Measurements from ENCODE around the gene SPDEF. TPM values are rescaled to one million over a fixed set of nuclear protein-coding genes. Genes with fewer than 3 reads are reported as not detected.

Gene SPDEF
- total RNA-seq, 1 experiment from 2014 or later, result not detected

DNA sequence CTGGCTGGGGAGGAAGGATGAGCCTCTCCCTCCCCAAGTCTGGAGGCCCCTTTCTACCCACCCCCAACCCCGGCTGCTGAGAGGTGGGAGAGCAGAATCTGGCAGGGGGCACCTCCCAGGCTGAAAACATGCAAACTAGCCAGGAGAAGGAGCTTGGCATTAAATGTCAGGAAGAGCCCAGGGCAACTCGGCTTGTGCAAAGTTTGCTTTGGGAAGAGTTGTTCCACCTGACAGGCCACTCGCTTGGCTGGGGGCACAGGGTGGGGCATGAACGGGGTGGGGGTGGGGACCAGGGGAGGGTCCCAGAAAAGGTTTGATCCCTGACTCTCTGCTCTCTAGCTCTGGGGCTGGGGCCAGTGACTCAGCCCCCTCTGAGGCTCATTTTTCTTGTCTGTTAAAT lies 3.0 kb downstream of the SPDEF start:
- H3K27ac Mint-ChIP-seq (ENCODE audit: low read depth, unreplicated experiment), result peak overlapping the region; percentile 68
- no peak overlapping the region for H3K4me3 Mint-ChIP-seq (ENCODE audit: unreplicated experiment)
- BruUV-seq (replicated peaks), result no TSS peak
- intact Hi-C loops (cut with micrococcal nuclease), result no loop called here
- peaks cover 6% of the 10 kb centered on the region for H3K4me1 Mint-ChIP-seq (ENCODE audit: insufficient read depth, unreplicated experiment)
- no peaks in the 10 kb centered on the region for H3K36me3 Mint-ChIP-seq (ENCODE audit: insufficient read depth, unreplicated experiment)
- DNase-seq (ENCODE audit: unreplicated experiment), result no peak
- TF ChIP-seq, protein P1, sequence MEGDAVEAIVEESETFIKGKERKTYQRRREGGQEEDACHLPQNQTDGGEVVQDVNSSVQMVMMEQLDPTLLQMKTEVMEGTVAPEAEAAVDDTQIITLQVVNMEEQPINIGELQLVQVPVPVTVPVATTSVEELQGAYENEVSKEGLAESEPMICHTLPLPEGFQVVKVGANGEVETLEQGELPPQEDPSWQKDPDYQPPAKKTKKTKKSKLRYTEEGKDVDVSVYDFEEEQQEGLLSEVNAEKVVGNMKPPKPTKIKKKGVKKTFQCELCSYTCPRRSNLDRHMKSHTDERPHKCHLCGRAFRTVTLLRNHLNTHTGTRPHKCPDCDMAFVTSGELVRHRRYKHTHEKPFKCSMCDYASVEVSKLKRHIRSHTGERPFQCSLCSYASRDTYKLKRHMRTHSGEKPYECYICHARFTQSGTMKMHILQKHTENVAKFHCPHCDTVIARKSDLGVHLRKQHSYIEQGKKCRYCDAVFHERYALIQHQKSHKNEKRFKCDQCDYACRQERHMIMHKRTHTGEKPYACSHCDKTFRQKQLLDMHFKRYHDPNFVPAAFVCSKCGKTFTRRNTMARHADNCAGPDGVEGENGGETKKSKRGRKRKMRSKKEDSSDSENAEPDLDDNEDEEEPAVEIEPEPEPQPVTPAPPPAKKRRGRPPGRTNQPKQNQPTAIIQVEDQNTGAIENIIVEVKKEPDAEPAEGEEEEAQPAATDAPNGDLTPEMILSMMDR (IDR thresholded peaks at IDR 0.05; ENCODE audit: unreplicated experiment), result no peak
- POLR2A ChIA-PET, result no interaction called here
- CTCF ChIA-PET, result interaction anchor here (0.6 kb wide), 1 partner anchor 406 kb away, joined by 3 read pairs; no protein-coding TSS in a partner anchor
- H3K27me3 Mint-ChIP-seq (ENCODE audit: insufficient read depth, unreplicated experiment), result no peaks in the 10 kb centered on the region
- no peaks in the 10 kb centered on the region for H3K9me3 Mint-ChIP-seq (ENCODE audit: unreplicated experiment)

DNA sequence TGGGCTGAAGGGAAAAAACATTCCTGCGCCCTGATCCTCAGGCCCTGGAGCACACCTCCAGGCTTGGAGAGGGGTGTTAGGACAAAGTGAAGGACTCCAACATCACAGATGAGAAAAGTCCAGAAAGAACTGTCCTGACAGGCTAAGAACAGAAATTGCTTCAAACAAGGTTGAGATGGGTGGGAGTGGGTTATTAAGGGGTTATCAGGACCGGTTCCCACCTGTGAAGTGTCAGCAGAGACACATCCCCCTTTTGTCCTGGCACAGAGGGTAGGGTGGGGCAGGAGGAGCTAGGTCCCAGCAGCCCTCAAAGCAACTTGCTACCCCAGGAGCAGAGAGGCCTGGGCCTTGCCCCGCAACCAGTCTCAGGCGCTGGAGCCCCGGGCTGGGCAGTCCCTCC lies 3.5 kb downstream of the SPDEF start:
- CTCF ChIA-PET, result no interaction called here
- BruUV-seq (replicated peaks), result no TSS peak
- Mint-ChIP-seq H3K27me3 (ENCODE audit: insufficient read depth, unreplicated experiment) (no peaks in the 10 kb centered on the region), H3K4me3 (ENCODE audit: unreplicated experiment) (no peak overlapping the region), H3K9me3 (ENCODE audit: unreplicated experiment) (no peaks in the 10 kb centered on the region), H3K4me1 (ENCODE audit: insufficient read depth, unreplicated experiment) (peaks cover 6% of the 10 kb centered on the region), H3K36me3 (ENCODE audit: insufficient read depth, unreplicated experiment) (no peaks in the 10 kb centered on the region), H3K27ac (ENCODE audit: low read depth, unreplicated experiment) (no peak overlapping the region)
- intact Hi-C loops (cut with micrococcal nuclease), result no loop called here
- POLR2A ChIA-PET, result interaction anchor here (0.7 kb wide), 1 partner anchor 162 kb away, joined by 3 read pairs; no protein-coding TSS in a partner anchor
- no peak for DNase-seq (ENCODE audit: unreplicated experiment)
- TF ChIP-seq, protein P1 (IDR thresholded peaks at IDR 0.05; ENCODE audit: unreplicated experiment), result no peak

DNA sequence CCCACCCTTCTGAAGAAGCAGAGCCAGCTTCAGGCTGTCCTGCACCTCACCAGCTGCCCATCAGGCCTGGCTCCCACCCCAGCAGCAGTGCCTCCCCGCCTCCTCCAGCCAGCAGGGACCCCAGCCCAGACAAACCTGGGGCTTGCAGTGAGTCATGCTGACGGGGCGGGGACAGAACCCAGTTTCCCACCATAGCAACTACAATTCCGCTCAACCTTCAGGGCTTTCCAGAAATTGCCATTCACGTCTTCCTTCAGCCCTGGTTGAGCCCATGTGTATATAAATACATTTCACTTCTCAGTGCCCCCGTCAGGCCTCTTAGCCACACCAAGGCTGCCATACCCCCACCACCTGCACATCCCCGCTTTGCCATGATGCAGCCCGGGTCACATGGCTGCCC lies 4.4 kb downstream of the SPDEF start:
- POLR2A ChIA-PET, result no interaction called here
- H3K27ac Mint-ChIP-seq (ENCODE audit: low read depth, unreplicated experiment), result no peak overlapping the region

DNA sequence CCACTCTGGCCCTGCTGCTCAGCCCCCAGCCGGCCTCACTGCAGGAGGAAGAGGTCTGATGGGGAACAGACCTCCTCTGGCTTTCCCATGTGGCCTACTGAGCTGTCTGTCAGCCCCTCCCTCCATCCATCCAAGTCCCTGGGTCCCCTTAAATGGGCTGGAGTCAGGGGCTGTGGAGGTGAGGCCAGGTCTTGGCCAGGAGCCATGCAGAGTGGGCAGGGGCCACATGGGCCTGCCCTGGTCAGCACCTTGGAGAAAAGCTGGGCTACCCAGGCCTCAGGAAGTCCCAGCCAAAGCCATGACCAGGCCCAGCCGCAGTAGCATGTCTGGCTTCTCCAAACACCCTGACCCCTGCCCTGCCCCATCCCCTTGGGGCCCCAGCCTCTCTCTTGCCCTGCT lies 6.3 kb downstream of the SPDEF start:
- CTCF ChIA-PET, result no interaction called here
- intact Hi-C loops (cut with micrococcal nuclease), result no loop called here

More for the DNA sequence above, 4.4 kb downstream of the SPDEF start:
- H3K36me3 Mint-ChIP-seq (ENCODE audit: insufficient read depth, unreplicated experiment), result no peaks in the 10 kb centered on the region
- BruUV-seq (replicated peaks), result no TSS peak
- intact Hi-C loops (cut with micrococcal nuclease), result no loop called here
- peaks cover 11% of the 10 kb centered on the region for H3K4me1 Mint-ChIP-seq (ENCODE audit: insufficient read depth, unreplicated experiment)
- TF ChIP-seq, protein P1 (IDR thresholded peaks at IDR 0.05; ENCODE audit: unreplicated experiment), result no peak
- no peak for DNase-seq (ENCODE audit: unreplicated experiment)
- H3K27me3 Mint-ChIP-seq (ENCODE audit: insufficient read depth, unreplicated experiment), result no peaks in the 10 kb centered on the region
- CTCF ChIA-PET, result no interaction called here
- no peak overlapping the region for H3K4me3 Mint-ChIP-seq (ENCODE audit: unreplicated experiment)
- H3K9me3 Mint-ChIP-seq (ENCODE audit: unreplicated experiment), result no peaks in the 10 kb centered on the region

More for the DNA sequence above, 6.3 kb downstream of the SPDEF start:
- Mint-ChIP-seq H3K27ac (ENCODE audit: low read depth, unreplicated experiment) (peak overlapping the region; percentile 31), H3K36me3 (ENCODE audit: insufficient read depth, unreplicated experiment) (no peaks in the 10 kb centered on the region), H3K9me3 (ENCODE audit: unreplicated experiment) (no peaks in the 10 kb centered on the region), H3K27me3 (ENCODE audit: insufficient read depth, unreplicated experiment) (no peaks in the 10 kb centered on the region), H3K4me1 (ENCODE audit: insufficient read depth, unreplicated experiment) (peaks cover 11% of the 10 kb centered on the region), H3K4me3 (ENCODE audit: unreplicated experiment) (no peak overlapping the region)
- TF ChIP-seq, protein P1 (IDR thresholded peaks at IDR 0.05; ENCODE audit: unreplicated experiment), result no peak
- DNase-seq (ENCODE audit: unreplicated experiment), result no peak
- POLR2A ChIA-PET, result interaction anchor here (1.5 kb wide), 1 partner anchor 9 kb away, joined by 4 read pairs; no protein-coding TSS in a partner anchor
- BruUV-seq (replicated peaks), result no TSS peak

All from MCF 10A (cell line).